CD4-positive, alpha-beta T cell treated with Interleukin-6 at 100 ng/mL for 8 hours (primary cell): ENCODE results near the gene TBC1D25.

Source experiments
- DNase-seq: peaks from one replicate; pipeline ENCODE4 v3.0.0-alpha.2; 2020; ENCODE audit warnings: mixed read lengths, low spot score

The TBC1D25 gene

GRCh38 chrX:48604701-48605100, 65.2 kb downstream of the TBC1D25 start:
- no peak for DNase-seq

GRCh38 chrX:48606091-48606490, 66.6 kb downstream of the TBC1D25 start:
- DNase-seq: no peak

GRCh38 chrX:48611703-48612102, 72.2 kb downstream of the TBC1D25 start:
- DNase-seq: no peak
